IMR-90 (cell line): Measurements from ENCODE around the gene MINK1. TPM values are rescaled to one million over a fixed set of nuclear protein-coding genes. Genes with fewer than 3 reads are reported as not detected.

Experiments
- ATAC-seq: fragments of 200-7000 bp; cut with Tn5 transposase; 2 replicates; pipeline ENCODE4 v1.9.1; 2020; ENCODE audit warnings: low read depth, mild to moderate bottlenecking, moderate library complexity
- BruUV-seq: library from RNA; stranded (reverse); fragments of 400-500 nt; replicated peaks from 2 replicates; lab custom pipeline; 2021; lab: Mats Ljungman, UMichigan
- CTCF ChIA-PET: fragments of 300-600 bp; formaldehyde crosslinking; extraction: SDS; loops from one replicate; lab custom pipeline; 2021; ENCODE audit warnings: antibody characterized with exemption; lab: Yijun Ruan, JAX
- POLR2A ChIA-PET: fragments of 300-600 bp; sonication (Branson Sonifier 250); formaldehyde crosslinking; loops from one replicate; lab custom pipeline; 2022; ENCODE audit warnings: antibody characterized with exemption; ENCODE audit not compliant: unreplicated experiment; lab: Charles Lee
- DNase-seq: peaks from one replicate; pipeline ENCODE4 v3.0.0; 2013
- H2AFZ ChIP-seq: replicated peaks from 2 replicates; pipeline ENCODE3; 2013; ENCODE audit warnings: low read length, mild to moderate bottlenecking; ENCODE audit not compliant: poor library complexity
- H2AK5ac ChIP-seq: 2 replicates; pipeline ENCODE4 v1.6.1; 2013; ENCODE audit warnings: low read depth, low read length, inconsistent platforms
- H2AK9ac ChIP-seq: replicated peaks from 2 replicates; pipeline ENCODE3; 2013; ENCODE audit warnings: mild to moderate bottlenecking, low read depth, low read length, moderate library complexity; ENCODE audit not compliant: poor library complexity
- H2BK120ac ChIP-seq: 2 replicates; pipeline ENCODE4 v1.6.1; 2013; ENCODE audit warnings: low read depth, low read length, inconsistent platforms
- H2BK15ac ChIP-seq: 3 replicates; pipeline ENCODE4 v1.6.1; 2013; ENCODE audit warnings: low read depth, low read length, inconsistent platforms
- H2BK20ac ChIP-seq: 2 replicates; pipeline ENCODE4 v1.6.1; 2013; ENCODE audit warnings: low read depth, mild to moderate bottlenecking, inconsistent platforms, low read length, moderate library complexity
- H2BK5ac ChIP-seq: 2 replicates; pipeline ENCODE4 v1.6.1; 2013; ENCODE audit warnings: mild to moderate bottlenecking, low read depth, low read length, inconsistent platforms; ENCODE audit not compliant: poor library complexity, severe bottlenecking
- H3K14ac ChIP-seq: replicated peaks from 2 replicates; pipeline ENCODE4 v1.6.1; 2013; ENCODE audit warnings: low read depth, low read length, inconsistent platforms
- H3K18ac ChIP-seq: 2 replicates; pipeline ENCODE4 v1.6.1; 2013; ENCODE audit warnings: low read depth, low read length, control low read depth
- H3K23ac ChIP-seq: 2 replicates; pipeline ENCODE4 v1.6.1; 2013; ENCODE audit warnings: low read depth, low read length, inconsistent platforms
- H3K27ac ChIP-seq: 2 replicates; pipeline ENCODE4 v1.5.1; 2013; ENCODE audit warnings: mild to moderate bottlenecking, control low read depth, low read length; ENCODE audit not compliant: insufficient read depth
- H3K27me3 ChIP-seq: 2 replicates; pipeline ENCODE4 v1.6.1; 2013; ENCODE audit warnings: low read length; ENCODE audit not compliant: control insufficient read depth, insufficient read depth
- H3K36me3 ChIP-seq: 2 replicates; pipeline ENCODE4 v1.6.1; 2013; ENCODE audit warnings: low read length, mixed read lengths; ENCODE audit not compliant: control insufficient read depth, insufficient read depth
- H3K4ac ChIP-seq: 2 replicates; pipeline ENCODE4 v1.6.1; 2013; ENCODE audit warnings: low read depth, low read length, inconsistent platforms
- H3K4me1 ChIP-seq: 2 replicates; pipeline ENCODE4 v1.6.1; 2013; ENCODE audit warnings: low read length, mixed read lengths; ENCODE audit not compliant: control insufficient read depth, insufficient read depth
- H3K4me2 ChIP-seq: 2 replicates; pipeline ENCODE4 v1.6.1; 2013; ENCODE audit warnings: low read depth, mild to moderate bottlenecking, control low read depth, low read length, moderate library complexity
- H3K4me3 ChIP-seq: 2 replicates; pipeline ENCODE4 v1.5.1; 2013; ENCODE audit warnings: low read depth, mild to moderate bottlenecking, control low read depth, low read length, moderate library complexity; ENCODE audit not compliant: insufficient read depth
- H3K56ac ChIP-seq: 2 replicates; pipeline ENCODE4 v1.6.1; 2013; ENCODE audit warnings: low read length, inconsistent platforms; ENCODE audit not compliant: insufficient read depth; ENCODE audit errors: extremely low read depth
- H3K79me1 ChIP-seq, 2 experiments: 2 replicates each; pipeline ENCODE4 v1.6.1; 2013; ENCODE audit warnings: low read length in 2 of 2, inconsistent platforms in 1 of 2, low read depth in 1 of 2
- H3K9ac ChIP-seq: 2 replicates; pipeline ENCODE4 v1.6.1; 2013; ENCODE audit warnings: low read depth, low read length, control low read depth
- H3K9me1 ChIP-seq: 2 replicates; pipeline ENCODE4 v1.6.1; 2013; ENCODE audit warnings: low read length, inconsistent platforms; ENCODE audit not compliant: insufficient read depth
- H3K9me3 ChIP-seq: 2 replicates; pipeline ENCODE4 v1.6.1; 2013; ENCODE audit warnings: low read length; ENCODE audit not compliant: control insufficient read depth, insufficient read depth
- H4K20me1 ChIP-seq: 2 replicates; pipeline ENCODE4 v1.6.1; 2013; ENCODE audit warnings: low read length, inconsistent platforms; ENCODE audit not compliant: insufficient read depth
- H4K5ac ChIP-seq: 2 replicates; pipeline ENCODE4 v1.6.1; 2013; ENCODE audit warnings: mild to moderate bottlenecking, low read depth, low read length, control low read depth
- H4K8ac ChIP-seq, 2 experiments: 2 replicates each; pipeline ENCODE4 v1.6.1; 2013; ENCODE audit warnings: low read depth in 2 of 2, low read length in 2 of 2, control low read depth in 1 of 2, inconsistent platforms in 1 of 2
- H4K91ac ChIP-seq: 2 replicates; pipeline ENCODE4 v1.6.1; 2013; ENCODE audit warnings: low read depth, low read length, inconsistent platforms; ENCODE audit not compliant: insufficient read depth
- CHD1 ChIP-seq: IDR thresholded peaks from 2 replicates; pipeline ENCODE4 v1.6.1; 2012; ENCODE audit warnings: low read depth, low read length, improper control_type of control experiment
- FOS ChIP-seq: fragments of 150-350 bp; IDR thresholded peaks from 2 replicates; pipeline ENCODE4 v1.6.1; 2016; ENCODE audit warnings: low read depth, low read length
- MAFK ChIP-seq: IDR thresholded peaks from 2 replicates; pipeline ENCODE4 v1.6.1; 2012; ENCODE audit warnings: low read depth, low read length, improper control_type of control experiment
- MAZ ChIP-seq: IDR thresholded peaks from 2 replicates; pipeline ENCODE4 v1.6.1; 2012; ENCODE audit warnings: low read depth, mild to moderate bottlenecking, low read length, improper control_type of control experiment, moderate library complexity, borderline replicate concordance
- MXI1 ChIP-seq: IDR thresholded peaks from 2 replicates; pipeline ENCODE4 v1.6.1; 2012; ENCODE audit warnings: low read depth, mild to moderate bottlenecking, low read length, moderate library complexity, borderline replicate concordance
- NFE2L2 ChIP-seq: fragments of 150-350 bp; IDR thresholded peaks from 2 replicates; pipeline ENCODE4 v1.6.1; 2016; ENCODE audit warnings: low read depth, mild to moderate bottlenecking, low read length
- POLR2A ChIP-seq: IDR thresholded peaks from 2 replicates; pipeline ENCODE4 v1.6.1; 2012; ENCODE audit warnings: mild to moderate bottlenecking, low read depth, low read length
- RAD21 ChIP-seq: IDR thresholded peaks from 2 replicates; pipeline ENCODE4 v1.6.1; 2012; ENCODE audit warnings: low read length, improper control_type of control experiment
- RCOR1 ChIP-seq: IDR thresholded peaks from 2 replicates; pipeline ENCODE4 v1.6.1; 2012; ENCODE audit warnings: mild to moderate bottlenecking, low read length, improper control_type of control experiment; ENCODE audit not compliant: insufficient replicate concordance
- RFX5 ChIP-seq: IDR thresholded peaks from 2 replicates; pipeline ENCODE4 v1.8.0; 2012; ENCODE audit warnings: low read depth, mild to moderate bottlenecking, low read length, moderate library complexity
- WGBS, 2 experiments: methylation state at CpG; one replicate each; pipeline versions ENCODE4 v1.1.5 to v1.1.7; 2013; ENCODE audit warnings: missing lambda C conversion rate in 2 of 2; ENCODE audit not compliant: insufficient read length in 1 of 2; ENCODE audit errors: extremely low coverage in 2 of 2; 5-methylcytosine and 5-hydroxymethylcytosine counted together
- dilution Hi-C: fragments of 300-500 bp; cut with HindIII; formaldehyde crosslinking; loops from one replicate; pipeline ENCODE4 v1.14.3; 2018; ENCODE audit warnings: low sequenced_read_pairs; ENCODE audit not compliant: unreplicated experiment
- in situ Hi-C: fragments of 300-500 bp; cut with MboI; formaldehyde crosslinking; loops from 3 replicates; pipeline ENCODE4 v1.14.3; 2019; ENCODE audit warnings: low sequenced_read_pairs, inconsistent platforms, mixed read lengths
- intact Hi-C: fragments of 100-400 bp; cut with micrococcal nuclease; formaldehyde crosslinking; loops from 2 replicates; pipeline ENCODE4 v1.10.0; 2022
- polyA plus RNA-seq, 3 experiments: library from polyadenylated mRNA; depleted of rRNA; stranded (reverse); fragments of >200 nt; gene quantifications; 2 replicates each; pipeline ENCODE4 v1.2.3, GENCODE V29; 2012; ENCODE audit warnings: low replicate concordance in 1 of 3
- total RNA-seq: library from RNA; depleted of rRNA; stranded (reverse); fragments of >200 nt; gene quantifications from 2 replicates; pipeline ENCODE4 v1.2.3, GENCODE V29; 2012
- TF ChIP-seq, protein P1 (sequence below): fragments of 150-350 bp; IDR thresholded peaks from 2 replicates; pipeline ENCODE4 v1.6.1; 2017; ENCODE audit warnings: mild to moderate bottlenecking, antibody characterized with exemption, low read length, low read depth
- TF ChIP-seq, protein P2 (sequence below): conservative IDR thresholded peaks from 2 replicates; pipeline ENCODE4 v1.5.1; 2012; ENCODE audit warnings: mild to moderate bottlenecking, low read depth, low read length, improper control_type of control experiment
- TF ChIP-seq, protein P3 (sequence below): fragments of 150-350 bp; IDR thresholded peaks from 2 replicates; pipeline ENCODE4 v1.6.1; 2016; ENCODE audit warnings: low read depth, mild to moderate bottlenecking, low read length, moderate library complexity, borderline replicate concordance

The MINK1 gene
- total and polyA plus RNA-seq, 2 of the 4 experiments (the other 2 are of a cell fraction) = 12.2 to 40.9 TPM

DNA sequence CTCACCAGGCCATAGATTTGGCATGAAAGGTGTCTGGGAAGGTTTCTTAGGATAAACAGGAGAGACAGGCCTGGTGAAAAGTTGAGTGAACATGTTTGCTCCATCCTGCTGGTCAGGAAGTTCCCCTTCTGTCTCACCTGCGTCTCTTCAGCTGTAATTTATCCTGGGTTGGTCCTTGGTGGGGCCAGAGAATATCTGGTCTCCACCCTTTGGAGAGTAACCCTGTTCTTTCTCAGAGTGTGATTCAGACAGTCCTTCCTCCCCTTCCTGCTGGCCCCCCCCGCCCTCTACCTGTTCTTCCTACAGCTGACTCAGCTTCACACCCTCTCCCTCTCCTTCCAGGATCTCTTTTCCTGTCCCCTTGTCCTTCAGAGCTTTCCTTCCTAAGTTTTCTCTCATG is 17.1 kb downstream of the MINK1 start:
- no peak overlapping the region for H3K9ac ChIP-seq
- ATAC-seq = no peak

More for the DNA sequence above, 17.1 kb downstream of the MINK1 start:
- intact Hi-C loops = no loop called here
- no peak overlapping the region for H2BK120ac ChIP-seq
- H2BK20ac ChIP-seq = no peak overlapping the region
- H4K8ac ChIP-seq = no peak overlapping the region
- peaks cover 17% of the 10 kb centered on the region for H3K4me1 ChIP-seq
- no TSS peak for BruUV-seq
- H4K91ac ChIP-seq = no peak overlapping the region
- peaks cover 47 to 81% of the 10 kb centered on the region in 2 experiments for H3K79me1 ChIP-seq
- H4K20me1 ChIP-seq = peaks cover 73% of the 10 kb centered on the region
- H3K14ac ChIP-seq = no peak overlapping the region
- no peak overlapping the region for H2AK5ac ChIP-seq
- no peak overlapping the region for H2AK9ac ChIP-seq
- no peaks in the 10 kb centered on the region for H3K27me3 ChIP-seq
- H2BK15ac ChIP-seq = no peak overlapping the region
- dilution Hi-C loops = no loop called here
- ChIA-PET CTCF (no interaction called here), POLR2A (no interaction called here)
- H2BK5ac ChIP-seq = no peak overlapping the region
- H3K23ac ChIP-seq = no peak overlapping the region
- no peak overlapping the region for H2AFZ ChIP-seq
- H3K9me3 ChIP-seq = no peaks in the 10 kb centered on the region
- no peak overlapping the region for H4K5ac ChIP-seq
- peaks cover 22% of the 10 kb centered on the region for H3K9me1 ChIP-seq
- no peaks in the 10 kb centered on the region for H3K36me3 ChIP-seq
- in situ Hi-C loops = no loop called here
- TF ChIP-seq MAZ (no peak), RCOR1 (no peak), FOS (no peak), RFX5 (no peak), CHD1 (no peak), RAD21 (no peak), MAFK (no peak), MXI1 (no peak), POLR2A (no peak), NFE2L2 (no peak)
- TF ChIP-seq, protein P1, sequence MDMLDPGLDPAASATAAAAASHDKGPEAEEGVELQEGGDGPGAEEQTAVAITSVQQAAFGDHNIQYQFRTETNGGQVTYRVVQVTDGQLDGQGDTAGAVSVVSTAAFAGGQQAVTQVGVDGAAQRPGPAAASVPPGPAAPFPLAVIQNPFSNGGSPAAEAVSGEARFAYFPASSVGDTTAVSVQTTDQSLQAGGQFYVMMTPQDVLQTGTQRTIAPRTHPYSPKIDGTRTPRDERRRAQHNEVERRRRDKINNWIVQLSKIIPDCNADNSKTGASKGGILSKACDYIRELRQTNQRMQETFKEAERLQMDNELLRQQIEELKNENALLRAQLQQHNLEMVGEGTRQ = no peak
- TF ChIP-seq, protein P2, sequence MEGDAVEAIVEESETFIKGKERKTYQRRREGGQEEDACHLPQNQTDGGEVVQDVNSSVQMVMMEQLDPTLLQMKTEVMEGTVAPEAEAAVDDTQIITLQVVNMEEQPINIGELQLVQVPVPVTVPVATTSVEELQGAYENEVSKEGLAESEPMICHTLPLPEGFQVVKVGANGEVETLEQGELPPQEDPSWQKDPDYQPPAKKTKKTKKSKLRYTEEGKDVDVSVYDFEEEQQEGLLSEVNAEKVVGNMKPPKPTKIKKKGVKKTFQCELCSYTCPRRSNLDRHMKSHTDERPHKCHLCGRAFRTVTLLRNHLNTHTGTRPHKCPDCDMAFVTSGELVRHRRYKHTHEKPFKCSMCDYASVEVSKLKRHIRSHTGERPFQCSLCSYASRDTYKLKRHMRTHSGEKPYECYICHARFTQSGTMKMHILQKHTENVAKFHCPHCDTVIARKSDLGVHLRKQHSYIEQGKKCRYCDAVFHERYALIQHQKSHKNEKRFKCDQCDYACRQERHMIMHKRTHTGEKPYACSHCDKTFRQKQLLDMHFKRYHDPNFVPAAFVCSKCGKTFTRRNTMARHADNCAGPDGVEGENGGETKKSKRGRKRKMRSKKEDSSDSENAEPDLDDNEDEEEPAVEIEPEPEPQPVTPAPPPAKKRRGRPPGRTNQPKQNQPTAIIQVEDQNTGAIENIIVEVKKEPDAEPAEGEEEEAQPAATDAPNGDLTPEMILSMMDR = no peak
- TF ChIP-seq, protein P3, sequence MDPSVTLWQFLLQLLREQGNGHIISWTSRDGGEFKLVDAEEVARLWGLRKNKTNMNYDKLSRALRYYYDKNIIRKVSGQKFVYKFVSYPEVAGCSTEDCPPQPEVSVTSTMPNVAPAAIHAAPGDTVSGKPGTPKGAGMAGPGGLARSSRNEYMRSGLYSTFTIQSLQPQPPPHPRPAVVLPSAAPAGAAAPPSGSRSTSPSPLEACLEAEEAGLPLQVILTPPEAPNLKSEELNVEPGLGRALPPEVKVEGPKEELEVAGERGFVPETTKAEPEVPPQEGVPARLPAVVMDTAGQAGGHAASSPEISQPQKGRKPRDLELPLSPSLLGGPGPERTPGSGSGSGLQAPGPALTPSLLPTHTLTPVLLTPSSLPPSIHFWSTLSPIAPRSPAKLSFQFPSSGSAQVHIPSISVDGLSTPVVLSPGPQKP = no peak
- no peak overlapping the region for H3K27ac ChIP-seq
- no CpG with 5 or more reads among the region's 2 CpGs for WGBS, 2 experiments
- no peak overlapping the region for H3K4me3 ChIP-seq
- no peak overlapping the region for H3K4ac ChIP-seq
- no peak overlapping the region for H3K18ac ChIP-seq
- H3K4me2 ChIP-seq = no peak overlapping the region
- no peak for DNase-seq
- no peak overlapping the region for H3K56ac ChIP-seq
